ENCODE data around the gene GARRE1.

DNA sequence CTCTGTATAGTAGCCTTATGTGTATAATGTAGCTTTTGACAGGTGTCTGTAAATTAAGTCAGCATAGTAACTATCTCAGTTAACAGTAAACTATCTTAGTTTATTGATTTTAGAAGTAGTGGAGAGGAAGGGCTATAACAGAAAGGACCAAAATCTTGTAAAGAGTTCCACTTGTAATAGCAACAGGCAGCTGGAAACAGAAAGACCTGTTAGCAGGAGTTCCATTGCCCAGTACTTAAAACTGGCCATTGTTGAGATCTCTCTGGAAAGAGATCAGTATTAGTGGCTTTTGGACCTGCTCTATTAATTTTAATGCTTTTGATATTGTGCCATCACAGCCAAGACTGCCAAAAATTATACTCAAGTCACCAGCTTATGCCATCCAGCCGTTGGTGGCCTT, 32.0 kb upstream of the GARRE1 start:
- TF ChIP-seq, protein P1, sequence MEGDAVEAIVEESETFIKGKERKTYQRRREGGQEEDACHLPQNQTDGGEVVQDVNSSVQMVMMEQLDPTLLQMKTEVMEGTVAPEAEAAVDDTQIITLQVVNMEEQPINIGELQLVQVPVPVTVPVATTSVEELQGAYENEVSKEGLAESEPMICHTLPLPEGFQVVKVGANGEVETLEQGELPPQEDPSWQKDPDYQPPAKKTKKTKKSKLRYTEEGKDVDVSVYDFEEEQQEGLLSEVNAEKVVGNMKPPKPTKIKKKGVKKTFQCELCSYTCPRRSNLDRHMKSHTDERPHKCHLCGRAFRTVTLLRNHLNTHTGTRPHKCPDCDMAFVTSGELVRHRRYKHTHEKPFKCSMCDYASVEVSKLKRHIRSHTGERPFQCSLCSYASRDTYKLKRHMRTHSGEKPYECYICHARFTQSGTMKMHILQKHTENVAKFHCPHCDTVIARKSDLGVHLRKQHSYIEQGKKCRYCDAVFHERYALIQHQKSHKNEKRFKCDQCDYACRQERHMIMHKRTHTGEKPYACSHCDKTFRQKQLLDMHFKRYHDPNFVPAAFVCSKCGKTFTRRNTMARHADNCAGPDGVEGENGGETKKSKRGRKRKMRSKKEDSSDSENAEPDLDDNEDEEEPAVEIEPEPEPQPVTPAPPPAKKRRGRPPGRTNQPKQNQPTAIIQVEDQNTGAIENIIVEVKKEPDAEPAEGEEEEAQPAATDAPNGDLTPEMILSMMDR (IDR thresholded peaks at IDR 0.05): no peak
- no peak for TF ChIP-seq POLR2A (IDR thresholded peaks at IDR 0.05)
